K562 (cell line): ENCODE data around the gene CCDC27. TPM values are rescaled to one million over a fixed set of nuclear protein-coding genes. Genes with fewer than 3 reads are reported as not detected.

Source experiments
- DPF2 ChIP-seq: fragments of 450-650 bp; IDR thresholded peaks from 2 replicates; pipeline ENCODE4 v1.6.1; 2016
- HNRNPLL ChIP-seq: fragments of 200-400 bp; formaldehyde crosslinking; IDR thresholded peaks from 2 replicates; pipeline ENCODE4 v1.6.1; 2017; ENCODE audit warnings: low read length, low read depth, mild to moderate bottlenecking; ENCODE audit not compliant: poor library complexity, severe bottlenecking
- MECOM ChIP-seq: fragments of 250-450 bp; sonication (Bioruptor Pico); IDR thresholded peaks from 2 replicates; pipeline ENCODE4 v1.8.0; 2022; ENCODE audit warnings: inconsistent platforms
- MIER1 ChIP-seq: fragments of 450-650 bp; IDR thresholded peaks from 2 replicates; pipeline ENCODE4 v1.6.1; 2016; ENCODE audit warnings: antibody characterized with exemption, mild to moderate bottlenecking, low read depth
- SIN3A ChIP-seq, 2 experiments: fragments of 150-350 bp in 1 of 2; IDR thresholded peaks; 2 replicates each; pipeline ENCODE4 v1.6.1; 2011 to 2016; ENCODE audit warnings: borderline replicate concordance in 2 of 2, low read depth in 2 of 2, low read length in 2 of 2, mild to moderate bottlenecking in 2 of 2, moderate library complexity in 2 of 2; ENCODE audit not compliant: control insufficient read depth in 1 of 2
- polyA plus RNA-seq, 8 experiments: library from polyadenylated mRNA; depleted of rRNA in 4 of 8; stranded (reverse) in 5 of 8; unstranded in 3 of 8; fragments of >200 nt; fragmentation: Nextera tagmentation in 2 of 8; fragmentation: Illumina TruSeq in 1 of 8; extraction: Ambion mirVana in 2 of 8; extraction: Trizol in 1 of 8; gene quantifications; 2 replicates each; pipeline versions ENCODE4 v1.2.1 to v1.2.3, GENCODE V29; 2011 to 2014; ENCODE audit warnings: inconsistent platforms in 1 of 8, missing spikeins in 1 of 8
- total RNA-seq, 7 experiments: library from RNA; depleted of rRNA in 6 of 7; stranded (reverse); fragments of >200 nt in 6 of 7; fragmentation: Illumina TruSeq in 2 of 7; extraction: Trizol in 2 of 7; gene quantifications; 2 replicates each; pipeline versions ENCODE4 v1.2.1 to v1.2.3, GENCODE V29; 2011 to 2021; ENCODE audit warnings: low replicate concordance in 1 of 7
- TF ChIP-seq, protein P1 (sequence below): fragments of 200-800 bp; sonication (Bioruptor generic); IDR thresholded peaks from 2 replicates; pipeline ENCODE4 v1.6.1; 2016; ENCODE audit warnings: missing genetic modification characterization, missing compliant biosample characterization

CCDC27 gene
- total and polyA plus RNA-seq, 9 of the 15 experiments (the other 6 are each of a cell fraction or from before 2014, with no cell fraction given), result 0.01 to 0.04 TPM; not detected in 7

DNA sequence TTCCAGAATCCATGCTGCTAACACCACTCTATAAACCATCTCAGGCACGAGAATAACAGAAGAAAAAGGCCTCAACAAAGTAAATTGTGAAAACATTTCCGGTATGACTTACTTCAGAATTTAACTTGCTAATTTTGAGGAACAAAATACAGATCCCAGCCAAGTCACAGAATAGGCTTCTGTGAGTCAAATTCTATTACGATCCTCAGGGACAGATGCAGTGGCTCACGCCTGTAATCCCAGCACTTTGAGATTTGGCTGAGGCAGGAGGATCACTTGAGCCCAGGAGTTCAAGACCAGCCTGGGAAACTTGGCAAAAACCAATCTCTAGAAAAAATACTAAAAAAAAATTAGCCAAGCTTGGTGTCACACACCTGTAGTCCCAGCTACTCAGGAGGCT, 8.8 kb upstream of the CCDC27 start (continued):
- no peak for TF ChIP-seq MECOM (CRISPR knock-in tag)
- TF ChIP-seq MIER1, result no peak
- no peak for TF ChIP-seq HNRNPLL
- TF ChIP-seq, protein P1, sequence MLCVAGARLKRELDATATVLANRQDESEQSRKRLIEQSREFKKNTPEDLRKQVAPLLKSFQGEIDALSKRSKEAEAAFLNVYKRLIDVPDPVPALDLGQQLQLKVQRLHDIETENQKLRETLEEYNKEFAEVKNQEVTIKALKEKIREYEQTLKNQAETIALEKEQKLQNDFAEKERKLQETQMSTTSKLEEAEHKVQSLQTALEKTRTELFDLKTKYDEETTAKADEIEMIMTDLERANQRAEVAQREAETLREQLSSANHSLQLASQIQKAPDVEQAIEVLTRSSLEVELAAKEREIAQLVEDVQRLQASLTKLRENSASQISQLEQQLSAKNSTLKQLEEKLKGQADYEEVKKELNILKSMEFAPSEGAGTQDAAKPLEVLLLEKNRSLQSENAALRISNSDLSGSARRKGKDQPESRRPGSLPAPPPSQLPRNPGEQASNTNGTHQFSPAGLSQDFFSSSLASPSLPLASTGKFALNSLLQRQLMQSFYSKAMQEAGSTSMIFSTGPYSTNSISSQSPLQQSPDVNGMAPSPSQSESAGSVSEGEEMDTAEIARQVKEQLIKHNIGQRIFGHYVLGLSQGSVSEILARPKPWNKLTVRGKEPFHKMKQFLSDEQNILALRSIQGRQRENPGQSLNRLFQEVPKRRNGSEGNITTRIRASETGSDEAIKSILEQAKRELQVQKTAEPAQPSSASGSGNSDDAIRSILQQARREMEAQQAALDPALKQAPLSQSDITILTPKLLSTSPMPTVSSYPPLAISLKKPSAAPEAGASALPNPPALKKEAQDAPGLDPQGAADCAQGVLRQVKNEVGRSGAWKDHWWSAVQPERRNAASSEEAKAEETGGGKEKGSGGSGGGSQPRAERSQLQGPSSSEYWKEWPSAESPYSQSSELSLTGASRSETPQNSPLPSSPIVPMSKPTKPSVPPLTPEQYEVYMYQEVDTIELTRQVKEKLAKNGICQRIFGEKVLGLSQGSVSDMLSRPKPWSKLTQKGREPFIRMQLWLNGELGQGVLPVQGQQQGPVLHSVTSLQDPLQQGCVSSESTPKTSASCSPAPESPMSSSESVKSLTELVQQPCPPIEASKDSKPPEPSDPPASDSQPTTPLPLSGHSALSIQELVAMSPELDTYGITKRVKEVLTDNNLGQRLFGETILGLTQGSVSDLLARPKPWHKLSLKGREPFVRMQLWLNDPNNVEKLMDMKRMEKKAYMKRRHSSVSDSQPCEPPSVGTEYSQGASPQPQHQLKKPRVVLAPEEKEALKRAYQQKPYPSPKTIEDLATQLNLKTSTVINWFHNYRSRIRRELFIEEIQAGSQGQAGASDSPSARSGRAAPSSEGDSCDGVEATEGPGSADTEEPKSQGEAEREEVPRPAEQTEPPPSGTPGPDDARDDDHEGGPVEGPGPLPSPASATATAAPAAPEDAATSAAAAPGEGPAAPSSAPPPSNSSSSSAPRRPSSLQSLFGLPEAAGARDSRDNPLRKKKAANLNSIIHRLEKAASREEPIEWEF (CRISPR knock-in tag), result no peak
- no peak for TF ChIP-seq DPF2
- TF ChIP-seq SIN3A (IDR thresholded peaks at IDR 0.05; ENCODE audit: borderline replicate concordance in 2 of 2, control insufficient read depth in 1 of 2, low read depth in 2 of 2, low read length in 2 of 2), result no peak
